NT2/D1 (cell line): ENCODE measurements around the gene ADGRB3.

Source experiments
- DNase-seq: peaks from one replicate; pipeline ENCODE4 v3.0.0-alpha.2; 2011; ENCODE audit warnings: low read depth, low spot score
- H3K27me3 ChIP-seq: 2 replicates; pipeline ENCODE4 v1.6.0; 2011; ENCODE audit warnings: mild to moderate bottlenecking; ENCODE audit not compliant: insufficient read length, insufficient read depth
- H3K36me3 ChIP-seq: 2 replicates; pipeline ENCODE4 v1.6.1; 2011; ENCODE audit warnings: mild to moderate bottlenecking, low read length, mixed read lengths; ENCODE audit not compliant: insufficient read depth, insufficient read length
- H3K4me1 ChIP-seq: 2 replicates; pipeline ENCODE4 v1.5.1; 2011; ENCODE audit not compliant: insufficient read depth, insufficient read length
- H3K4me3 ChIP-seq: 2 replicates; pipeline ENCODE4 v1.5.1; 2011; ENCODE audit warnings: low read depth; ENCODE audit not compliant: insufficient read length
- H3K9ac ChIP-seq: 2 replicates; pipeline ENCODE4 v1.6.0; 2011; ENCODE audit warnings: low read depth; ENCODE audit not compliant: insufficient read length
- H3K9me3 ChIP-seq: 2 replicates; pipeline ENCODE4 v1.5.1; 2011; ENCODE audit warnings: mild to moderate bottlenecking, low read length; ENCODE audit not compliant: insufficient read depth
- SUZ12 ChIP-seq: IDR thresholded peaks from 2 replicates; pipeline ENCODE4 v1.6.1; 2011; ENCODE audit not compliant: insufficient read length, insufficient read depth; ENCODE audit errors: extremely low read depth
- YY1 ChIP-seq: IDR thresholded peaks from 2 replicates; pipeline ENCODE4 v1.6.1; 2011; ENCODE audit not compliant: insufficient read length, insufficient read depth
- ZNF274 ChIP-seq: IDR thresholded peaks from 2 replicates; pipeline ENCODE4 v1.6.1; 2011; ENCODE audit warnings: mild to moderate bottlenecking, low read depth, low read length

Gene ADGRB3

DNA sequence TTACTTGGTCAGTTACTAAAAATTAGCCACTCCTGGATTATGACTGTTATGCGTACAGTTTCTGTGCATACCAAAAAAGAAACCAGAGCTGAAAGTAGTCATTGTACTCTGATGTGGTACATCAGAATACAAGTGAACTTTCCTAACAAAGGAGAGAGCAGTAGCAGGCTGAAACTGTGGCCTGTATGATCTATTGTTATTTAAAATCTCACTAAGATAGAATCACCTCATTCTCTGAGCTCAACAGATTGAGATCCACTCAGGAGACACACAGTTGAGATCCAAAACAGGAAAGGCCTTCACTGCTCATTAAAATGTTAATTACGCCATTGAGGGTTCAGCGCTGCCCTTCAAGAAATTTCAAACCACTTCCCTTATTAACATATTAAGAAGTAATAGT, 585.3 kb downstream of the ADGRB3 start:
- peak; percentile 15 for DNase-seq
- Histone ChIP-seq H3K4me1 (no peaks in the 10 kb centered on the region), H3K27me3 (peaks cover 3% of the 10 kb centered on the region), H3K36me3 (no peaks in the 10 kb centered on the region), H3K9me3 (no peaks in the 10 kb centered on the region), H3K4me3 (no peak overlapping the region), H3K9ac (no peak overlapping the region)
- TF ChIP-seq ZNF274 (no peak), YY1 (no peak), SUZ12 (no peak)

DNA sequence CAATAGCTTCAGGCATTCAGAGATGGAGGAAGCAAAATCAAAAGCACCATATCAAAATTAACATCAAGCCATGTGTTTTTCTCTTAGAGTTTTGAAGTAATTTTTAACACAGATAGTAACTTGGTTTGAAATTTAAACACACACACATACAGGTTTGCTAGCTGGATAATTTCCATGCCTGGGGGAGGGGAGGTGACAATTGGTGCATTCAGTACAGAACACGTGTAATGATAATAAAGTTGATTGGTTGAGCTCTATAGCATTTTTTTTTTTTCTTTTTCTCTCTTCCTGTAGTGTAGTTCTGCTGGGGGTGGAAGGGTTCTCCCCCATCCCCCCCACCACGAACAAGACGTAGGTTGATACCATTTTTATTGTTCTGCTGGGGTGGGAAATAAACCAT, 596.9 kb downstream of the ADGRB3 start:
- TF ChIP-seq YY1 (no peak), SUZ12 (no peak), ZNF274 (no peak)
- Histone ChIP-seq H3K4me1 (no peaks in the 10 kb centered on the region), H3K9me3 (no peaks in the 10 kb centered on the region), H3K9ac (no peak overlapping the region), H3K4me3 (no peak overlapping the region), H3K27me3 (peaks cover 10% of the 10 kb centered on the region), H3K36me3 (no peaks in the 10 kb centered on the region)
- no peak for DNase-seq

DNA sequence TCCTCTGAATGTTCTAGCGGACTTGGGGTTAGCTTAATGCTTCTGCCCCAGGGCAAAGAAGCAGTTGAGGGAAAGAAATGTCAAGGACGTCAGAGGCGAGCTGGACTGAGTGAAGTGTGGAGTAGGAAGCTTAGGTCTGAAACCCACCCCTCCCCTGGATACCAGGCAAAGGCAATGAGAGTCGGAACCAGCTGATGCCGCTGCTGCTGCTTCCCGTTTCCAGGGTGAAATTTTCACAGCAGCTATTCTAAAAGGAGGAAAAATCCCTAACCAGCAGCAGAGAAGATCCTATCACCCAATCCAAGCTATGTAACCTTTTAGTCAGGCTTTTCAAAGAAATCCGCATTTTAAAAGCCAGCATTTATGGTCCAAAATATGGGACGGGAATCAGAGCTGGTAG, 597.4 kb downstream of the ADGRB3 start:
- no peak for DNase-seq

DNA sequence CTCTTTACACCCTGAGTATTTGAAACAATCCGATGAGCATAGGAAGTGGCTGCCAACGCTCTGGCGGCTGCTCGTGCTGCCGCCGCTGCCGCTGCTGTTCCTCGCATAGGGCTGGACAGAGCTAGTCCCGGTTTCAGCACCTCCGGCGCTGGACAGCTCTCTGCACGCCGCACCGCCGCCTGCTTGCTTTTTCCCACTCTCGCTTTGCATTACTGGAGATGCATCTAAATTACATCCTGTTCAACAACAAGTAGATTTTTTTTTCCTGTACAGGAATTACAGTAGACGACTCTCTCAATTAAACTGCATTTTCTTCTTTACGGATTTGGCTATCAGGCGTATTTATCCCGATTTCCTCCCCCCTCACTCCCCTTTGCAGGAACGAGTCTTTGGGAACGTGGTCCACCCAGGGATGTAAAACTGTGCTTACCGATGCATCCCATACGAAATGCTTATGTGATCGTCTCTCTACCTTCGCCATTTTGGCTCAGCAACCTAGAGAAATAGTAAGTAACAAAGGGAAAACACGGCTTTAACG, 597.9 kb downstream of the ADGRB3 start:
- peak; percentile 39 for DNase-seq

More for the DNA sequence above, 597.4 kb downstream of the ADGRB3 start:
- no peaks in the 10 kb centered on the region for H3K9me3 ChIP-seq
- H3K4me1 ChIP-seq, result no peaks in the 10 kb centered on the region
- TF ChIP-seq YY1, result no peak
- no peak for TF ChIP-seq ZNF274
- TF ChIP-seq SUZ12, result no peak
- peaks cover 10% of the 10 kb centered on the region for H3K27me3 ChIP-seq
- no peak overlapping the region for H3K9ac ChIP-seq
- no peak overlapping the region for H3K4me3 ChIP-seq
- no peaks in the 10 kb centered on the region for H3K36me3 ChIP-seq

DNA sequence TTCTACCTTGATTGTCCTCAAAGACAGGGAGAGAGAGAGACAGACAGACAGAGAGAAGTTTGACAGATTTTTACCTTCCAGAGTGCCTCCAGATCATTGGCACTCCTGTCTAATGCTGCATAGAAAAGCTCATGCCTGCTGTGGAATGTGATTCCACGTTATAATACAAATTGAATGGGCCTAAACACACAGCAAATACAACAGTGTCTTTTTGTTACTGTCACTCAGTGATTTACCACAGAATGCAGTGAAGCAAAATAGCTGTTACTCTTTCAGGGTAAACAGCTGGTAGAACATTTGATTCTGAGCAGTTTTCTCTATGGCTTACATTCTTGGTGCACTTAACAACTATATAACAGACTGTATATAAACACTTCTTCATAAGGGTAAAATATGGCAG, 603.0 kb downstream of the ADGRB3 start:
- no peaks in the 10 kb centered on the region for H3K36me3 ChIP-seq
- H3K9ac ChIP-seq, result no peak overlapping the region
- no peak overlapping the region for H3K4me3 ChIP-seq
- H3K27me3 ChIP-seq, result no peaks in the 10 kb centered on the region
- no peak for DNase-seq
- no peaks in the 10 kb centered on the region for H3K4me1 ChIP-seq
- TF ChIP-seq YY1, result no peak
- TF ChIP-seq SUZ12, result no peak
- no peak for TF ChIP-seq ZNF274
- no peaks in the 10 kb centered on the region for H3K9me3 ChIP-seq

More for the DNA sequence above, 597.9 kb downstream of the ADGRB3 start:
- no peaks in the 10 kb centered on the region for H3K9me3 ChIP-seq
- no peaks in the 10 kb centered on the region for H3K4me1 ChIP-seq
- TF ChIP-seq YY1, result no peak
- no peak overlapping the region for H3K9ac ChIP-seq
- H3K36me3 ChIP-seq, result no peaks in the 10 kb centered on the region
- no peak overlapping the region for H3K4me3 ChIP-seq
- H3K27me3 ChIP-seq, result peaks cover 10% of the 10 kb centered on the region

DNA sequence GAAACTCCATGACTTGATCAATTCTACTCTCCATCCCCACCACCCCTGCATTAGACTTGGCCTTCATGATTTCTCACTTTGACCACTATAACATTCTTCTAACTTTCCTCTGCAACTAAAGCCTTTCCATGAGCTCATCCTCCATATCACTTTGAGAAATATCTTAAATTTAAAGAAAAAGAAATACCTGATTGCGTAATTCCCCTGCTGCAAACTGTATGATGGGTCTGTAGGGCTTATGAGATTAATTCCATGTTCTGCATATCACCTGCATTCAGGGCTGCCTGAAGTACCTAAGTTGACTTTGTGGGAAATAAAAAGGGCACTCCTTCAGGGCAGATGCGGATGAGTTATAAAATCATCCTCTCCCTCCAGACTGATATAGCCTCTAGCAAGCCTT, 611.9 kb downstream of the ADGRB3 start:
- H3K9ac ChIP-seq, result no peak overlapping the region
- H3K27me3 ChIP-seq, result no peaks in the 10 kb centered on the region
- no peak overlapping the region for H3K4me3 ChIP-seq
- no peaks in the 10 kb centered on the region for H3K36me3 ChIP-seq
- no peaks in the 10 kb centered on the region for H3K9me3 ChIP-seq
- no peaks in the 10 kb centered on the region for H3K4me1 ChIP-seq
- no peak for DNase-seq
- TF ChIP-seq ZNF274 (no peak), YY1 (no peak), SUZ12 (no peak)

DNA sequence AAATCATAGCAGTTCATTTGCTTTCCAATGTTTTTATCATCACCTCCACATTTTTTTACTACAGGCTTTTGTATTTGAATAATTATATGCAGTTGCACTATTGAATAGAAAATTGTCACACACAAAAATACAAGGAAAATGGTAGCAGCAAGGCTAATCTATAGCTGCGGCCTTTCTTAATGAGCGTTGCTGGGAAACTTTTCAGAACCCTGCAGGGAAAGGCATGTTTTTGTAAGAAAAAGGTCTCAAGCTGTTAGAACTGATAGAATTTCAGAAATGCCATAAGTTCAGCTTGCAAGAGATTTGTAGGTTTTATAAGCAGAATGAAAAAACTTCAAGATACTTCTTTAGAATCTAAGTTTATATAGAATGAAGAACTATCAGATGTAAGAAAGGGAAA, 625.9 kb downstream of the ADGRB3 start:
- DNase-seq, result no peak
- H3K4me3 ChIP-seq, result no peak overlapping the region
- no peaks in the 10 kb centered on the region for H3K9me3 ChIP-seq
- no peaks in the 10 kb centered on the region for H3K27me3 ChIP-seq
- no peak for TF ChIP-seq SUZ12
- TF ChIP-seq YY1, result no peak
- TF ChIP-seq ZNF274, result no peak
- no peaks in the 10 kb centered on the region for H3K4me1 ChIP-seq
- no peak overlapping the region for H3K9ac ChIP-seq
- no peaks in the 10 kb centered on the region for H3K36me3 ChIP-seq
